ENCODE results near the gene DNAH6. TPM values are rescaled to one million over a fixed set of nuclear protein-coding genes. Genes with fewer than 3 reads are reported as not detected.

The DNAH6 gene
- polyA plus RNA-seq, 3 donors = 0.04 TPM; not detected in 2

- WGBS (ENCODE audit: insufficient coverage) = no CpG with 5 or more reads among the region's 1 CpG
- H3K27ac ChIP-seq (ENCODE audit: low read depth in 1 of 2, low read length in 2 of 2) = no peak overlapping the region
- peaks cover 0 to 4% of the 10 kb centered on the region in 2 donors for H3K9me3 ChIP-seq (replicated peaks in 1 of 2; ENCODE audit: control insufficient read depth in 1 of 2, insufficient read depth in 1 of 2, low read length in 2 of 2)
- Mint-ChIP-seq H3K27me3 (ENCODE audit: low read depth in 3 of 3) (peaks cover 0 to 2% (median 0%) of the 10 kb centered on the region in 3 donors), H3K27ac (no peak overlapping the region), H3K4me1 (peaks cover 11% of the 10 kb centered on the region), H3K9me3 (peaks cover 3 to 16% (median 9%) of the 10 kb centered on the region in 7 donors), H3K4me3 (no peak overlapping the region), H3K36me3 (no peaks in the 10 kb centered on the region)
- H3K4me3 ChIP-seq (replicated peaks in 1 of 3; ENCODE audit: low read depth in 2 of 3, low read length in 3 of 3) = no peak overlapping the region
- no peaks in the 10 kb centered on the region for H3K79me2 ChIP-seq (ENCODE audit: insufficient read depth, low read length)
- TF ChIP-seq, protein P1, sequence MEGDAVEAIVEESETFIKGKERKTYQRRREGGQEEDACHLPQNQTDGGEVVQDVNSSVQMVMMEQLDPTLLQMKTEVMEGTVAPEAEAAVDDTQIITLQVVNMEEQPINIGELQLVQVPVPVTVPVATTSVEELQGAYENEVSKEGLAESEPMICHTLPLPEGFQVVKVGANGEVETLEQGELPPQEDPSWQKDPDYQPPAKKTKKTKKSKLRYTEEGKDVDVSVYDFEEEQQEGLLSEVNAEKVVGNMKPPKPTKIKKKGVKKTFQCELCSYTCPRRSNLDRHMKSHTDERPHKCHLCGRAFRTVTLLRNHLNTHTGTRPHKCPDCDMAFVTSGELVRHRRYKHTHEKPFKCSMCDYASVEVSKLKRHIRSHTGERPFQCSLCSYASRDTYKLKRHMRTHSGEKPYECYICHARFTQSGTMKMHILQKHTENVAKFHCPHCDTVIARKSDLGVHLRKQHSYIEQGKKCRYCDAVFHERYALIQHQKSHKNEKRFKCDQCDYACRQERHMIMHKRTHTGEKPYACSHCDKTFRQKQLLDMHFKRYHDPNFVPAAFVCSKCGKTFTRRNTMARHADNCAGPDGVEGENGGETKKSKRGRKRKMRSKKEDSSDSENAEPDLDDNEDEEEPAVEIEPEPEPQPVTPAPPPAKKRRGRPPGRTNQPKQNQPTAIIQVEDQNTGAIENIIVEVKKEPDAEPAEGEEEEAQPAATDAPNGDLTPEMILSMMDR (IDR thresholded peaks at IDR 0.05) = no peak
- H3K27me3 ChIP-seq (ENCODE audit: control insufficient read depth in 2 of 2, insufficient read depth in 2 of 2, low read length in 2 of 2) = no peaks in the 10 kb centered on the region
- no peak for DNase-seq
- no peak overlapping the region for H2AFZ ChIP-seq (ENCODE audit: insufficient read depth, low read depth, low read length, poor library complexity, severe bottlenecking)
- H3K36me3 ChIP-seq (replicated peaks in 1 of 2; ENCODE audit: control insufficient read depth in 1 of 2, insufficient read depth in 2 of 2, low read length in 2 of 2) = no peaks in the 10 kb centered on the region
- H3K4me1 ChIP-seq (ENCODE audit: control insufficient read depth in 1 of 2, insufficient read depth in 2 of 2, low read length in 2 of 2) = no peaks in the 10 kb centered on the region
- intact Hi-C loops (cut with micrococcal nuclease) = no loop called here
- no peak overlapping the region for H3K4me2 ChIP-seq (replicated peaks; ENCODE audit: extremely low read depth, low read length, poor library complexity, severe bottlenecking)
- H4K20me1 ChIP-seq (ENCODE audit: insufficient read depth, low read length) = no peaks in the 10 kb centered on the region
- H3K9ac ChIP-seq (ENCODE audit: insufficient read depth, low read length, poor library complexity, severe bottlenecking) = no peak overlapping the region
Observed at GRCh38 chr2:84805250-84805958, 289.1 kb downstream of the DNAH6 start.

DNA sequence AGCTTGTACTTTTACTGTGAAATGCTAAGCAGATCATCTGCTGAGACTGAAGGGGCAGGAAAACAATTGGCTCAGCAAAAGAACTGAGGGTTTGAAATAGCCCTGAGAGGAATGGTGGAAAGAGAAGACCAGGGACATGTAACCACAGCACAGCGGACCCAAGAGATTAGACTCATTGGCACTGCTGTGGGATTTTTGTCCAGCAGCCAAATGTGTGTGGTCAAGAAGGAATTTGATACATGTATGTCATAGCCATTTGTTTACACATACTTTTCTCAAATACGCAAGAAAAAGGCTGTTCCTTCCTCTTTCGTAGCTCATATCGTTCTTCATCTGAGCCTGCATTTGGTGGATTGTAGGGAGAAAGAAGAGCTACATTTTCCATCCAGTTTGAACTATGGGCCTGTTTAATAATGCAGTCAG lies 290.8 kb downstream of the DNAH6 start:
- Histone ChIP-seq H3K4me2 (replicated peaks; ENCODE audit: extremely low read depth, low read length, poor library complexity, severe bottlenecking) (no peak overlapping the region), H3K27me3 (ENCODE audit: control insufficient read depth in 2 of 2, insufficient read depth in 2 of 2, low read length in 2 of 2) (no peaks in the 10 kb centered on the region), H3K36me3 (replicated peaks in 1 of 2; ENCODE audit: control insufficient read depth in 1 of 2, insufficient read depth in 2 of 2, low read length in 2 of 2) (no peaks in the 10 kb centered on the region), H3K27ac (ENCODE audit: low read depth in 1 of 2, low read length in 2 of 2) (no peak overlapping the region), H3K4me1 (ENCODE audit: control insufficient read depth in 1 of 2, insufficient read depth in 2 of 2, low read length in 2 of 2) (no peaks in the 10 kb centered on the region), H3K4me3 (replicated peaks in 1 of 3; ENCODE audit: low read depth in 2 of 3, low read length in 3 of 3) (no peak overlapping the region), H3K9me3 (replicated peaks in 1 of 2; ENCODE audit: control insufficient read depth in 1 of 2, insufficient read depth in 1 of 2, low read length in 2 of 2) (no peaks in the 10 kb centered on the region), H2AFZ (ENCODE audit: insufficient read depth, low read depth, low read length, poor library complexity, severe bottlenecking) (peak overlapping the region; percentile 30), H3K79me2 (ENCODE audit: insufficient read depth, low read length) (no peaks in the 10 kb centered on the region), H3K9ac (ENCODE audit: insufficient read depth, low read length, poor library complexity, severe bottlenecking) (no peak overlapping the region), H4K20me1 (ENCODE audit: insufficient read depth, low read length) (no peaks in the 10 kb centered on the region)
- Mint-ChIP-seq H3K4me3 (no peak overlapping the region), H3K27me3 (ENCODE audit: low read depth in 3 of 3) (peaks cover 0 to 3% (median 0%) of the 10 kb centered on the region in 3 donors), H3K36me3 (no peaks in the 10 kb centered on the region), H3K27ac (no peak overlapping the region), H3K9me3 (peaks cover 2 to 8% (median 4%) of the 10 kb centered on the region in 7 donors), H3K4me1 (peaks cover 11% of the 10 kb centered on the region)
- DNase-seq = no peak
- no CpG with 5 or more reads among the region's 4 CpGs for WGBS (ENCODE audit: insufficient coverage)
- TF ChIP-seq, protein P1 (IDR thresholded peaks at IDR 0.05) = no peak
- intact Hi-C loops (cut with micrococcal nuclease) = no loop called here
